ENCODE measurements around the gene CACFD1.

DNA sequence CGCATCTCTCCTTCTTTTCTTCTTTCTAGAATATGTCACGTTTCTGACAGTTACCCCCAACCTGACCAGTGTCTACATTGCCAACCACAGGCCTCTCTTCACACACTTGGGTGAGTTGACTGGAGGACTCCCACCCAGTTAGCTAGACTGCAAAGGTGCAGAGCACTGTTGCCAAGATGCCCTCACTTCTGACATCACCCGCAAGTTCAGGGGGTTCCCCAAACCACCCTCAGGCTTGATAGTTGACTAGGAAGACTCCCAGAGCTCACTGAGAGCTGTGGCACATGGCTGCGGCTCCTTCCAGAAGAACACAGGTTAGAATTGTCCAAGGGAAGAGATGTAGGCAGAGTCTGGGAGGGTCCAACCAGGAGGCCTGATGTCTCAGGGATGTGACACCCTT lies 20.4 kb upstream of the CACFD1 start:
- TF ChIP-seq, protein P1, sequence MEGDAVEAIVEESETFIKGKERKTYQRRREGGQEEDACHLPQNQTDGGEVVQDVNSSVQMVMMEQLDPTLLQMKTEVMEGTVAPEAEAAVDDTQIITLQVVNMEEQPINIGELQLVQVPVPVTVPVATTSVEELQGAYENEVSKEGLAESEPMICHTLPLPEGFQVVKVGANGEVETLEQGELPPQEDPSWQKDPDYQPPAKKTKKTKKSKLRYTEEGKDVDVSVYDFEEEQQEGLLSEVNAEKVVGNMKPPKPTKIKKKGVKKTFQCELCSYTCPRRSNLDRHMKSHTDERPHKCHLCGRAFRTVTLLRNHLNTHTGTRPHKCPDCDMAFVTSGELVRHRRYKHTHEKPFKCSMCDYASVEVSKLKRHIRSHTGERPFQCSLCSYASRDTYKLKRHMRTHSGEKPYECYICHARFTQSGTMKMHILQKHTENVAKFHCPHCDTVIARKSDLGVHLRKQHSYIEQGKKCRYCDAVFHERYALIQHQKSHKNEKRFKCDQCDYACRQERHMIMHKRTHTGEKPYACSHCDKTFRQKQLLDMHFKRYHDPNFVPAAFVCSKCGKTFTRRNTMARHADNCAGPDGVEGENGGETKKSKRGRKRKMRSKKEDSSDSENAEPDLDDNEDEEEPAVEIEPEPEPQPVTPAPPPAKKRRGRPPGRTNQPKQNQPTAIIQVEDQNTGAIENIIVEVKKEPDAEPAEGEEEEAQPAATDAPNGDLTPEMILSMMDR (conservative IDR thresholded peaks at IDR 0.05; ENCODE audit: low read depth, low read length): no peak
- TF ChIP-seq EZH2 (IDR thresholded peaks at IDR 0.05; ENCODE audit: low read length, unreplicated experiment) (no peak), EZH2phosphoT487 (IDR thresholded peaks at IDR 0.05; ENCODE audit: borderline replicate concordance, low read length) (no peak)
